Measurements from ENCODE around the gene CCL17. TPM values are rescaled to one million over a fixed set of nuclear protein-coding genes. Genes with fewer than 3 reads are reported as not detected.
"Not testable (repeated sequence)": the region's sequence is repeated elsewhere in the genome, so short reads cannot be mapped to it uniquely, and the experiment has no call there.

CCL17 gene
- total RNA-seq, 1 donor from 2014 or later = 7.0 TPM

GRCh38 chr16:57435838-57436237 lies 31.3 kb downstream of the CCL17 start:
- H3K27ac Mint-ChIP-seq = no peak overlapping the region
- intact Hi-C loops (cut with micrococcal nuclease) = no loop called here
- H3K9me3 Mint-ChIP-seq = peaks cover 12% of the 10 kb centered on the region
- no peak for ATAC-seq (ENCODE audit: low read depth)
- H3K36me3 Mint-ChIP-seq (ENCODE audit: low read depth) = peaks cover 90% of the 10 kb centered on the region
- ChIA-PET POLR2A (no interaction called here), CTCF (no interaction called here)
- DNase-seq = no peak
- no peak for TF ChIP-seq CTCF (IDR thresholded peaks at IDR 0.05)
- no peaks in the 10 kb centered on the region for H3K4me1 Mint-ChIP-seq
- H3K4me3 Mint-ChIP-seq = no peak overlapping the region
- no peaks in the 10 kb centered on the region for H3K27me3 Mint-ChIP-seq

- DNase-seq; POLR2A ChIA-PET; H3K27me3 Mint-ChIP-seq; CTCF ChIA-PET; H3K4me3 Mint-ChIP-seq; ATAC-seq (ENCODE audit: low read depth); H3K4me1 Mint-ChIP-seq; H3K27ac Mint-ChIP-seq: not testable (repeated sequence)
- intact Hi-C loops (cut with micrococcal nuclease) = loop anchor here (10.0 kb wide), 1 partner anchor 685 kb away; the partner anchor contains the start of gene CFAP20
- Mint-ChIP-seq H3K36me3 (ENCODE audit: low read depth) (peaks cover 59% of the 10 kb centered on the region), H3K9me3 (peaks cover 12% of the 10 kb centered on the region)
Observed at GRCh38 chr16:57439947-57440346, 35.4 kb downstream of the CCL17 start.

- Mint-ChIP-seq H3K36me3 (ENCODE audit: low read depth) (peaks cover 53% of the 10 kb centered on the region), H3K9me3 (peaks cover 12% of the 10 kb centered on the region)
- H3K27me3 Mint-ChIP-seq; DNase-seq; ATAC-seq (ENCODE audit: low read depth); H3K4me3 Mint-ChIP-seq; H3K4me1 Mint-ChIP-seq; H3K27ac Mint-ChIP-seq; POLR2A ChIA-PET: not testable (repeated sequence)
- intact Hi-C loops (cut with micrococcal nuclease) = loop anchor here (10.0 kb wide), 1 partner anchor 684 kb away; the partner anchor contains the start of gene CFAP20
- CTCF ChIA-PET = interaction anchor here (1.6 kb wide), 1 partner anchor 22 kb away, joined by 4 read pairs; no protein-coding TSS in a partner anchor
Observed at GRCh38 chr16:57440551-57440950, 36.0 kb downstream of the CCL17 start.

- ChIA-PET CTCF (interaction anchor here (1.4 kb wide), 1 partner anchor 28 kb away, joined by 3 read pairs; no protein-coding TSS in a partner anchor), POLR2A (interaction anchor here (0.6 kb wide), 1 partner anchor 259 kb away, joined by 3 read pairs; the partner anchor contains the start of genes PSME3IP1 and RSPRY1)
- Mint-ChIP-seq H3K4me3 (peak overlapping the region; percentile 28), H3K36me3 (ENCODE audit: low read depth) (peaks cover 24% of the 10 kb centered on the region), H3K27me3 (no peaks in the 10 kb centered on the region), H3K27ac (no peak overlapping the region), H3K4me1 (peaks cover 19% of the 10 kb centered on the region), H3K9me3 (peaks cover 9% of the 10 kb centered on the region)
- ATAC-seq (ENCODE audit: low read depth) (no peak), DNase-seq (no peak)
- intact Hi-C loops (cut with micrococcal nuclease) = loop anchor here (5.0 to 10.0 kb wide), 2 partner anchors 680 to 1288 kb away; partner anchors contain the start of genes CFAP20 and GOT2
- TF ChIP-seq CTCF (IDR thresholded peaks at IDR 0.05) = no peak
Observed at GRCh38 chr16:57444711-57445110, 40.1 kb downstream of the CCL17 start.

GRCh38 chr16:57445510-57445909 lies 40.9 kb downstream of the CCL17 start:
- POLR2A ChIA-PET = interaction anchor here (0.6 kb wide), 1 partner anchor 557 kb away, joined by 3 read pairs; no protein-coding TSS in a partner anchor
- H3K27me3 Mint-ChIP-seq = no peaks in the 10 kb centered on the region

More at GRCh38 chr16:57445510-57445909, 40.9 kb downstream of the CCL17 start:
- peaks cover 16% of the 10 kb centered on the region for H3K36me3 Mint-ChIP-seq (ENCODE audit: low read depth)
- H3K4me1 Mint-ChIP-seq = peaks cover 19% of the 10 kb centered on the region
- peaks cover 2% of the 10 kb centered on the region for H3K9me3 Mint-ChIP-seq
- CTCF ChIA-PET = interaction anchor here (2.8 kb wide), 1 partner anchor 17 kb away, joined by 15 read pairs; the partner anchor contains the start of gene POLR2C
- intact Hi-C loops (cut with micrococcal nuclease) = loop anchor here (5.0 to 10.0 kb wide), 2 partner anchors 679 to 1287 kb away; partner anchors contain the start of genes CFAP20 and GOT2
- H3K27ac Mint-ChIP-seq = no peak overlapping the region
- ATAC-seq (ENCODE audit: low read depth) (no peak), DNase-seq (no peak)
- H3K4me3 Mint-ChIP-seq = no peak overlapping the region
- TF ChIP-seq CTCF (IDR thresholded peaks at IDR 0.05) = no peak

Measured in activated B cell treated with CpG ODN at 0.5 μM for 24 hours (primary cell).